Measurements from ENCODE around the gene NCKAP5L.
"Not testable (repeated sequence)": the region's sequence is repeated elsewhere in the genome, so short reads cannot be mapped to it uniquely, and the experiment has no call there.

The NCKAP5L gene, protein sequence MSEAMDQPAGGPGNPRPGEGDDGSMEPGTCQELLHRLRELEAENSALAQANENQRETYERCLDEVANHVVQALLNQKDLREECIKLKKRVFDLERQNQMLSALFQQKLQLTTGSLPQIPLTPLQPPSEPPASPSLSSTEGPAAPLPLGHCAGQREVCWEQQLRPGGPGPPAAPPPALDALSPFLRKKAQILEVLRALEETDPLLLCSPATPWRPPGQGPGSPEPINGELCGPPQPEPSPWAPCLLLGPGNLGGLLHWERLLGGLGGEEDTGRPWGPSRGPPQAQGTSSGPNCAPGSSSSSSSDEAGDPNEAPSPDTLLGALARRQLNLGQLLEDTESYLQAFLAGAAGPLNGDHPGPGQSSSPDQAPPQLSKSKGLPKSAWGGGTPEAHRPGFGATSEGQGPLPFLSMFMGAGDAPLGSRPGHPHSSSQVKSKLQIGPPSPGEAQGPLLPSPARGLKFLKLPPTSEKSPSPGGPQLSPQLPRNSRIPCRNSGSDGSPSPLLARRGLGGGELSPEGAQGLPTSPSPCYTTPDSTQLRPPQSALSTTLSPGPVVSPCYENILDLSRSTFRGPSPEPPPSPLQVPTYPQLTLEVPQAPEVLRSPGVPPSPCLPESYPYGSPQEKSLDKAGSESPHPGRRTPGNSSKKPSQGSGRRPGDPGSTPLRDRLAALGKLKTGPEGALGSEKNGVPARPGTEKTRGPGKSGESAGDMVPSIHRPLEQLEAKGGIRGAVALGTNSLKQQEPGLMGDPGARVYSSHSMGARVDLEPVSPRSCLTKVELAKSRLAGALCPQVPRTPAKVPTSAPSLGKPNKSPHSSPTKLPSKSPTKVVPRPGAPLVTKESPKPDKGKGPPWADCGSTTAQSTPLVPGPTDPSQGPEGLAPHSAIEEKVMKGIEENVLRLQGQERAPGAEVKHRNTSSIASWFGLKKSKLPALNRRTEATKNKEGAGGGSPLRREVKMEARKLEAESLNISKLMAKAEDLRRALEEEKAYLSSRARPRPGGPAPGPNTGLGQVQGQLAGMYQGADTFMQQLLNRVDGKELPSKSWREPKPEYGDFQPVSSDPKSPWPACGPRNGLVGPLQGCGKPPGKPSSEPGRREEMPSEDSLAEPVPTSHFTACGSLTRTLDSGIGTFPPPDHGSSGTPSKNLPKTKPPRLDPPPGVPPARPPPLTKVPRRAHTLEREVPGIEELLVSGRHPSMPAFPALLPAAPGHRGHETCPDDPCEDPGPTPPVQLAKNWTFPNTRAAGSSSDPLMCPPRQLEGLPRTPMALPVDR (N-terminal part only)

GRCh38 chr12:49828133-49829091, at the start of gene NCKAP5L:
TSS of gene NCKAP5L (minus strand) at chr12:49828413. CDS start at chr12:49804044, 24,369 bp downstream.
- peak; percentile 97 for DNase-seq

DNA sequence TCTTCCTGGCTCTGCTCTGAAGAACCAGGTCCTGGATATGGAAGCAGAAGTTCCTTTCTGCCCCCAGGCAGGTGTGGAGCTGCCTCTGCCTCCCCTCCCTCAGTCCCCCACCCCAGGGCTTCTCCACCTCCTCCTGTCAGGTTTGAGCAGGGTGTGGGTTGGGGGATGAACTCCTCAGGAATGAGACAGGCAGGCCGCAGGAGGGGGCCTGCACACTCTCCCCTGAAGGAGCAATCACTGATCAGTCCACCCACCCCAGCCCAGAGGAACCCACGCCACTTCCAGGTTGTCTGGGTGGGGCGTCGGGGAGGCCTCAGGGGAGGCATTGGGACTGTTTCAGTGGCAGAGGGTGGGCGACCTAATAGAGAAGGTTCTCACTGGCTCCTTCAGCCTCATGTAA, 48.9 kb upstream of the NCKAP5L start:
- no peak for DNase-seq

DNA sequence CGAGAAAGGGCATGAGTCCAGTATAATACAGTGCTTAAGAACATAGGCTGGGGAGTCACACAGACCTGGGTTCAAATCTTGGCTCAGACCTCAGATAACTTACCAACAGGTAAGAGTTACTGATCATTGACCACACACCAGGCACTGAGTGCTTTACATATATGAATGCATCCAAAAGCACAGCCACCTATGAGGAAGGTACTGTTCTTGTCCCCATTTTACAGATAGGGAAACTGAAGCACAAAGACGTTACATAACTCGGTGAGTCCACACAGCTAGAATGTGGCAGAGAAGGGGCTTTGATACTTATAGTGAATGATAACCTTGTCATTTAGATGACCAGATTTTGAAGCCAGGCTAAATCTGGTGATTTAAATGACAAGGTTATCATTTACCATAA, 47.9 kb upstream of the NCKAP5L start:
- DNase-seq, result no peak

GRCh38 chr12:49875115-49875720, 47.0 kb upstream of the NCKAP5L start:
- DNase-seq, result no peak

DNA sequence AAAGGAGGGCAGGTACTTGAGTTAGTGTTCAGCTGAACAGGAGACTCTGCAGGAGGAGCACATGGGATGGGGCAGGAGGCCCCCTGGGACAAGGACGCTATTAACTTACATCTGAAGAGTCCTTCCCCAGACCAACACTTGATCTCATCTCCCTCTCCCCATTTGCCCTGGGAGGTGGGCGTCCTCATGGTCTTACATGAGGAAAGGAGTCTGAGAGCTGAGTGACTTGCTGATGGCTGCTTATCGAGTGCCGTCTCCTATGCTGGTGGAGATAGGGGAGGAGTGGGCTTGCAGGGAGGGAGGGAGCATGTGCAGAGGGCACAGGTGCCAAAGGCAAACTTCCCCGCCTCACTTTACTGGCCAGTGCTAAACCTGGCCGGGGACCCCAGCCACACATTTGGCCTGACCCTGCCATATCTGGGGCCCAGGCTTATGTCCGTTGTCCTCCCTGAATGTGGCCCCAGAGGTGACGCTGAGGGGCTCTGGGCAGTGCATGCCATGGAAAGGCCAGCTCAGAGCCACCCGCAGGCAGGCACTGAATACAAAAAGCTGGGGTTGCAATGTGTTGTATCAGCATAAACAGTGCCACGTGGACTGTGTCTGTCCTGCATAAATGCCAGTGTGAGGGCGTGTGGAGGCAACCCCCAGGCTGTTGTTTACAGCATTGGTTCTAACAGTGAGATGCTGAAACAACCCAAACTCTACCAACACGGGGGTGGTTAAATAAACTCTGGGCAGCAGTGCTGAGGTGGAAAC, 46.1 kb upstream of the NCKAP5L start:
- no peak for DNase-seq

- DNase-seq, result no peak
Measured at GRCh38 chr12:49873361-49873934, 45.2 kb upstream of the NCKAP5L start.

DNA sequence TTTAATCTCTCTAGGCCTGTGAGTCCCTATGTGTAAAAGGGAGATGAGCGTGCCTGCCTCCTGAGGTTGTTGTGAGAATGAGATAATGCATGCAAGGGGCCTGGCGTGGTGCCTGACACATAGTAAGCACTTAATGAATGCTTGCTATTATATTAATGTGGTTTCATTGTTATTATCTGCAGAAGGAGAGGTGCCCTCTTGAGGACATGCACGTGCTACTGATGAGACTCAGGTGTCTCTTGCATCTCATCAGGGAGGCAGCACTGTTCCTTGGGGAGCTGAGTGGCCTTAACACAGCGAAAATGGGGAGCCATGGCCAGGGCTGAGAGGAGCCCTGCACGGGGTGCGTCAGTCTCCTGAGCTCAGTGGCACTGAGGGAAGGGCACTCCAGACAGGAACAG, 44.6 kb upstream of the NCKAP5L start:
- no peak for DNase-seq

DNA sequence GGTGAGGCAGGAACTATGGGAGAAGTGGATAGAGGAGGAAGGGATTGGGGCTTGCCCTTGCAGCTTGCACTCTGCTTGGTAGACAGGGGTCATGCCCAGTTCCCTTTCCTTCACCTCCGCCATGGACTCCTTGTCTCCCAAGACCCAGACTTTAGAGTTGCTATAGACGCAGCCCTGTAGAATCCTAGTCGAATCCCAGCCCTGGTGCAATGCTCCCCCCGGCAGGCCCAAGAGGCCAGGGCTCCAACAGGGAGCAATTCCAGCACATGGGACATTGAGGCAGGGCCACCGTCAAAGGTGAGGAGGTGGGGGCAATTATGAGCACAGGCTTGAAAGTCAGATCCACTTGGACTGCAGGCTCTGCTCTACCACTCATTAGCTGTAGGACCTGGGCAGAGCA, 44.2 kb upstream of the NCKAP5L start:
- no peak for DNase-seq

- DNase-seq, result not testable (repeated sequence)
Measured at GRCh38 chr12:49871811-49872251, 43.6 kb upstream of the NCKAP5L start.

GRCh38 chr12:49871263-49871561, 43.0 kb upstream of the NCKAP5L start:
- DNase-seq, result no peak

DNA sequence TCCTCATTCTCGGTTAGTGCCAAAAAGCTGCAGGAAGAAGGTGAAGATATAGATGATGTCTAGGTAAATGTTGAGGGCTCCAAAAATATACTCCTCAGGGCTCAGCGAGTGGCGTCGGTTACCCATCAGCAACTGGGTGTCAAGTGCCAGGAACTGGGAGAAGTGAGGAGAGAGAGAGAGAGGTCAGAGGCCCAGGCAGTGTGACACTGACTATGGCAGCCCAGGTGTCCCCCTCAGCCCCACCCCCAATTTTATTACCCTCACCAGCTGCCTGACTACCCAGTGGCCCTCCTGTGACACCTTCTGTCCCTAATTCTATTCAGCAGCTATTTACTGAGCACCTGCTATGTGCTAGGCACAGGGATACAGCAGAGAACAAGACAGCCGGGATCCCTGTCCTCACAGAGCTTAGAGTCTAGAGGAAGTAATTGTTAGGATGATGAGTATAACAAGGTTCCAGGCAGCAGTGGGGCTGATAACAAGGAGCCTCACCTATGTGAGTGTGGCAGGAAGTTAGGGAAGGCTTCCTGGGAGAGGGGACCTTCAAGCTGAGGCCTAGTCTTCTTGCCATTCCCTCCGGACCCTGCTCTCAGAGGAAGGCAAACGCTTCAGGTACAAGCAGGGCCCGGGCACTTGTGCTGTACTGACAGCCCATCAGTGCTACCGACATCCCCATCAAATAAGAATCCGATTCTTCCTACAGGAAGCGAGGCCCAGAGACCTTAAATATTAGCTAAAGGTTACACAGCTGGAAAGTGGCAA, 42.5 kb upstream of the NCKAP5L start:
- no peak for DNase-seq

GRCh38 chr12:49869816-49870500, 41.7 kb upstream of the NCKAP5L start:
- DNase-seq, result no peak

DNA sequence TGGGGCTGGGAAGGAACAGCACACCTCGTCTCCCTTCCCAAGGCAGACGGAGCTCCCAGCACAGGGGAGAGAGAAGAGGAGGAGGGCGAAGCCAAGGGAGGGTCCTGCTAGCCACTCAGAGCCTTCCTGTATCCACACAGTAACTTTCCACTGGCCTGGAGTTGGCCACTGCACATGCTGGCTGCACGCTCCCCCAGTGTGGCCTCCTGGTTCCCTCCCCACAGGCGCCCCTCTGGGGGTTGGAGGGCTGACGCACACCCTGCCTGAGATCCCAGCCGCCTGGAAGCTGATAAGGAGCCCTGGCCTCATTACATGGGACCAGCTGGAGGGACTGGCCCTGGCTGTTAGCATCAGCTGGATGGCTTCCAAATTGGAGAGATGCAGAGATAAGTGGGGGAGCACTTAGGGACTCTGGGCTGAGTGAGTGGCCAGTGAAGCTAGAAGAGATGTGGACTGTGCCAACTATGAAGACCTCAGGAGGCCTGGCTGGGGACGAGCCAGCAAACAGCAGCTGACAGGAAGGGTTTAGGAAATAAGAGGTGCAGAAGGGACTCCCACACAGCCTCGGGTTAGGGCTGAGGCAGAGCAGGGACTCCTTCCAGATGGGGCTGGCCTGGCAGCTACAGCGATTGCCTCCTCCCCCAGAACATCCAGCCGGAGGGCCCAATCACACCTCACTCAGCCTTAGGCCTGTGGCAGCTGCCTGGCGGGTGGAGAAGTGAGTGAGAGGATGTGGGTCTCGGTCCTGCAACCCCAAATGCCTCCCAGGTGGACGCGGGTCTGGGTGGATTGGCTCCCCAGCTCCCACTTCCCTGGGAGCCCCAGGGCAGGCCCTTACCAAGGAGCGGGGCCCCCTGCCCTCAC, 41.0 kb upstream of the NCKAP5L start:
- no peak for DNase-seq

- DNase-seq, result no peak
Measured at GRCh38 chr12:49868449-49868848, 40.2 kb upstream of the NCKAP5L start.

DNA sequence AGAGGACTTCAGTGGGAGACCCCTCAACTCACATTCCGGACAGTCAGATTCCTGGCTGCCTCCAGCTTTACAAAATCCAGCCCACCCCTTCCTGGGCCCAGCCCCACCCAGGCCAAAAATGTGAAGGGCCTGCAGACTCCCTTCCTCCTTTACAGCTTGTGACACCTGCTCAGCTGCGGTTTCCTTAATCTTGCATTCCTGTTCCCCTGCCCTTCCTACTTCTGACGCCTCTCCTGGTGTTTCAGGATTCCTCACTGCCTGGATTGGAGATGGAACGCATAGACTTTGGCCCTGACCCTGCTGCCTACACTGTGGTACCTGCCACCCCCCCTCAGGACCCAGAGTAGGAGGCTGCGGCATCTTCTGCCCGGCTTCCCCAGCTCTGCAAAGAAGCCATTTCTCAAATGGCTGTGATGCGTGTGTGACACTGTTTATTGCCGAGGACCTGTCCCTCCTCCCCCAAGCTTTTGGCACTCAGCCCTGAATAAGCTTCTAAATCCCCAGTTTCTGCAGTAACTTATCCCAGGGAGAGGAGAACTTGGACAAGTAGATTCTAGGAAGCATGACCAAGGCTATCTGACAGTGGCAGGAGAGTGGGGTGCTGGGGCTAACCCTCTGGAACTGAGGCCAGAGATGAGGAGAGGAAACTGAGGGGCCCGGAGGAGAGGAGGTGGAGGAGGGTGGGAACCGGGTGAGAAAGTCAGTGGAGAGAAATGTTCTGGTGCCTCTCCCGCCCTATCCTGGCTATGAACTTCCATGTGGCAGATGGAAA, 39.5 kb upstream of the NCKAP5L start:
- DNase-seq, result no peak

DNA sequence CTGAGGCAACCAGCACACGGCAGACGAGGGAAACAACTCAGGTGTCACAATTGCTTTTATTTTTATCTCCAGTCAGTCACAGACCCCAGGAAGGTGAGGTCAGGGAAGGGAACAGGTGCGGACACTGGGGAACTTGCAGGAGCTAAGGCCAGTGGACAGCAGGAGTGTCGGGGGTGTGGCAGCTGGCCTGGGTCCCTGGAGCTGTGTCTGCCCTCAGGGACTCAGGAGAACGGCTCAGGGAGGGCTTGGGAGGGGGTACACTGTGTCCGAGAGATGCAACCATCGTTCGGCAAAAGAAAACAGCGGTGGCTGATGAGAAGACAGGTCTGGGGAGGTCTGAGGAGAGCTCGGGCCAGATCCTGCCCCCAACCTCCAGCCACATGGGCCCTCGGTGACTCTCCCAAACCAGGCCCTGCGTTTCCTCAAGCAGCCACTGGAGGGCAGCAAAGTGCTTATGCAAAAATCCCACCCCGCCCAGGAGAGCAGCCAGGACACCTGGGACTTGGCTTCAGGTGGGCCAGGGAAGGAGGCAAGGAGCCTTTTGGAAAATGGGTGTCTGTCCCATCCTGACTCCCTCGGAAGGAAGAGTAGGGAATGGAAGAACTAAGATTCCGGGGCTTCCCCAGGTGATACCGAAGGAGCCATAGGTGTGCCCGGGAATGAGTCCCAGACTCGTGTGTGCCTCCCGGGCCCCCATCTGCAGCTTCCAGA, 38.8 kb upstream of the NCKAP5L start:
- peak; percentile 72 for DNase-seq

DNA sequence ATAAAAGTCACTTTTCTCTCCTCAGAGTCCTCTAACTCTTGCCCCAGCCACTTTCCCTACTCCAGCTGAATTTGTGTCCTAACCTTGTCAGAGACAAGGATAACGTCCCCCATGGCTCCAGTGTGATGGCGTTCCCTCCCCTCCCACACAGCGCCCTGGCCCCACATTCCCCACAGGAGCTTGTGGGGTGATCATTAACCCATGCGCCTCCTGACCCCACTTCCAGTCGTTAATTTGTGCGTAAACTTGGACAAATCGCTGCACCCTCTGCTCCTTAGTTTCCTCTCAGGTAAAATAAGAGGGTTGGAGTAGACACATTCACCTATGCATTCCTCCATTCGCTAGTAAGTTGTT, 37.5 kb upstream of the NCKAP5L start:
- DNase-seq, result no peak
